ENCODE results near the gene GRIA1. TPM values are rescaled to one million over a fixed set of nuclear protein-coding genes. Genes with fewer than 3 reads are reported as not detected.

The GRIA1 gene
- total and polyA plus RNA-seq, 8 donors = 2.9 to 20.2 (median 11.2) TPM

GRCh38 chr5:153779836-153780235 lies 289.4 kb downstream of the GRIA1 start:
- ATAC-seq = no peak

GRCh38 chr5:153780876-153781705 lies 290.6 kb downstream of the GRIA1 start:
- Histone ChIP-seq H3K27ac (no peak overlapping the region), H3K4me3 (no peak overlapping the region), H3K27me3 (no peaks in the 10 kb centered on the region), H3K9me3 (no peaks in the 10 kb centered on the region), H3K4me1 (no peaks in the 10 kb centered on the region), H3K36me3 (no peaks in the 10 kb centered on the region)
- DNase-seq (no peak), ATAC-seq (no peak)
- intact Hi-C loops (cut with DNase I) = no loop called here
- TF ChIP-seq CTCF (IDR thresholded peaks at IDR 0.05) = no peak

More at GRCh38 chr5:153779836-153780235, 289.4 kb downstream of the GRIA1 start:
- Histone ChIP-seq H3K9me3 (no peaks in the 10 kb centered on the region), H3K36me3 (no peaks in the 10 kb centered on the region), H3K4me3 (no peak overlapping the region), H3K27ac (no peak overlapping the region), H3K4me1 (no peaks in the 10 kb centered on the region), H3K27me3 (no peaks in the 10 kb centered on the region)
- no peak for DNase-seq
- intact Hi-C loops (cut with DNase I) = no loop called here
- no peak for TF ChIP-seq CTCF (IDR thresholded peaks at IDR 0.05)

DNA sequence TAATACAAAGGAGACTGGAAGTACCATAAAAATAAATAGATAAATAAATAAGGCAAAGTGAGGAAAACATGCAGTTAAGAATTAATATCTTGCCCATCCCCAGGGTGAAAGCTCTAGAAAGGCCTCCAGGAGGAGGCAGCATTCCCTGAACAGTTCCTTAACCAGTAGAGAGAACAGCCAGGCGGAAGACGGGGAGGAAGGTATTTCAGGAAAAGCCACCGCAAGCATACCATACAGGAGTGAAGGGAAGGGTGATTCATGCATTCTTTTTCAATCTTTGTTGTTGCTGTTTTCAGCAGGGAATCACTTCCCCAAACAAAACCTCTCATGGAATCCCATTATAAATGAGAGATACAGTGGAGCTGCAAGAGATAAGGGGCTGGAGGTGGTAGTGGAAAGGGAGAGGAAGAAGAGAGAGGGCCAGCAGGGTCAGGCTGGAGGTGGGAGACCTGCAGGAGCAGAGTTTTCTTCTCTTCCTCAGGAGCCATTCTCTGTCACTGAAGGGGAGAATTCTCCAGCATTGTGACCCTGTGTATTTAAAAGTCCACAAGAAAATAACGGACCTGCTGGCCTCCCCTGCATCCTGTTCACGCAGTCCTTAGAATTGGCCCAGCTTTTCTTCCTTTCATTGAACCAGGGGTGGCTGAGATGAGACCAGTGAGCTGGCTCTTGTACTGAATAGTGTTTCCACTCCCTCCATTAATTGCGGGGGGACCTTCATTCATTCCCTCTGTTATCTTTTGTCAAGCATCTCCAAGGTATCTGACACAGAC lies 292.3 kb downstream of the GRIA1 start:
- Histone ChIP-seq H3K27me3 (no peaks in the 10 kb centered on the region), H3K9me3 (no peaks in the 10 kb centered on the region), H3K4me3 (no peak overlapping the region), H3K4me1 (no peaks in the 10 kb centered on the region), H3K36me3 (no peaks in the 10 kb centered on the region), H3K27ac (no peak overlapping the region)
- ATAC-seq = no peak
- intact Hi-C loops (cut with DNase I) = no loop called here
- no peak for DNase-seq
- no peak for TF ChIP-seq CTCF (IDR thresholded peaks at IDR 0.05)

- no peaks in the 10 kb centered on the region for H3K36me3 ChIP-seq
- DNase-seq = no peak
- H3K27ac ChIP-seq = no peak overlapping the region
- no peaks in the 10 kb centered on the region for H3K27me3 ChIP-seq
- H3K4me1 ChIP-seq = no peaks in the 10 kb centered on the region
- no peaks in the 10 kb centered on the region for H3K9me3 ChIP-seq
- intact Hi-C loops (cut with DNase I) = no loop called here
- ATAC-seq = no peak
- H3K4me3 ChIP-seq = no peak overlapping the region
- TF ChIP-seq CTCF (IDR thresholded peaks at IDR 0.05) = no peak
These were observed 292.8 kb downstream of the GRIA1 start for GRCh38 chr5:153783362-153783658.

- H3K4me1 ChIP-seq = no peaks in the 10 kb centered on the region
- DNase-seq (no peak), ATAC-seq (no peak)
- H3K27ac ChIP-seq = no peak overlapping the region
- intact Hi-C loops (cut with DNase I) = no loop called here
- TF ChIP-seq CTCF (IDR thresholded peaks at IDR 0.05) = no peak
- H3K27me3 ChIP-seq = no peaks in the 10 kb centered on the region
- H3K36me3 ChIP-seq = no peaks in the 10 kb centered on the region
- H3K4me3 ChIP-seq = no peak overlapping the region
- no peaks in the 10 kb centered on the region for H3K9me3 ChIP-seq
These were observed 293.8 kb downstream of the GRIA1 start for GRCh38 chr5:153784277-153784676.
